GM12892 (cell line): ENCODE measurements around the gene EOMES.

ENCODE experiments used
- POLR2A ChIP-seq: IDR thresholded peaks from 2 replicates; pipeline ENCODE4 v1.6.1; 2011; ENCODE audit warnings: low read depth, low read length, control low read depth
- TAF1 ChIP-seq: IDR thresholded peaks from 2 replicates; pipeline ENCODE4 v1.6.1; 2011; ENCODE audit warnings: low read depth, mild to moderate bottlenecking, control low read depth, low read length, borderline replicate concordance

GRCh38 chr3:27749643-27750042 lies 27.5 kb upstream of the EOMES start:
- no peak for TF ChIP-seq TAF1
- no peak for TF ChIP-seq POLR2A
